Right lung (tissue), 5 donors: ENCODE data around the gene MEAF6. TPM values are rescaled to one million over a fixed set of nuclear protein-coding genes. Genes with fewer than 3 reads are reported as not detected.

ENCODE experiments used
- DNase-seq, 2 donors: peaks; one replicate each; pipeline ENCODE4 v3.0.0-alpha.2; 2013
- polyA plus RNA-seq, 5 donors: library from polyadenylated mRNA; unstranded; fragments of 120-200 nt; gene quantifications; one replicate each; pipeline versions ENCODE4 v1.2.1 to v1.2.3, GENCODE V29; 2013; ENCODE audit warnings: inconsistent platforms in 1 of 5, low replicate concordance in 1 of 5; ENCODE audit not compliant: insufficient read length in 5 of 5, insufficient read depth in 1 of 5

The MEAF6 gene
- polyA plus RNA-seq, 5 donors = 82.6 to 97.1 (median 89.7) TPM

GRCh38 chr1:37475380-37476086 is 39.0 kb downstream of the MEAF6 start:
- no peak for DNase-seq

GRCh38 chr1:37474697-37475379 is 39.7 kb downstream of the MEAF6 start:
- no peak for DNase-seq

GRCh38 chr1:37474046-37474696 is 40.4 kb downstream of the MEAF6 start, which contains the start of gene ZC3H12A:
TSS of gene ZC3H12A (plus strand) at chr1:37474580. CDS start at chr1:37475497, 917 bp downstream.
- peak; percentile 85 to 87 for DNase-seq

GRCh38 chr1:37473431-37474045 is 41.0 kb downstream of the MEAF6 start:
- no peak for DNase-seq

GRCh38 chr1:37472994-37473393 is 41.6 kb downstream of the MEAF6 start:
- no peak for DNase-seq

- DNase-seq = no peak
Measured at GRCh38 chr1:37472281-37472680, 42.3 kb downstream of the MEAF6 start.

GRCh38 chr1:37471345-37472231 is 43.0 kb downstream of the MEAF6 start:
- DNase-seq = peak in 1 of 2 donors; percentile 28

- DNase-seq = no peak
Measured at GRCh38 chr1:37469386-37469785, 45.2 kb downstream of the MEAF6 start.

- no peak for DNase-seq
Measured at GRCh38 chr1:37468037-37468436, 46.5 kb downstream of the MEAF6 start.

GRCh38 chr1:37465593-37466517 is 48.7 kb downstream of the MEAF6 start:
- DNase-seq = no peak

GRCh38 chr1:37464443-37464842 is 50.1 kb downstream of the MEAF6 start:
- no peak for DNase-seq

- no peak for DNase-seq
Measured at GRCh38 chr1:37461698-37462436, 52.7 kb downstream of the MEAF6 start.

GRCh38 chr1:37458551-37458950 is 56.0 kb downstream of the MEAF6 start:
- no peak for DNase-seq

GRCh38 chr1:37456614-37457013 is 58.0 kb downstream of the MEAF6 start:
- no peak for DNase-seq

- no peak for DNase-seq
Measured at GRCh38 chr1:37455516-37455915, 59.0 kb downstream of the MEAF6 start.

- no peak for DNase-seq
Measured at GRCh38 chr1:37453647-37454046, 60.9 kb downstream of the MEAF6 start.

GRCh38 chr1:37452416-37452815 is 62.1 kb downstream of the MEAF6 start:
- DNase-seq = no peak

GRCh38 chr1:37449936-37450335 is 64.6 kb downstream of the MEAF6 start:
- DNase-seq = no peak

- no peak for DNase-seq
Measured at GRCh38 chr1:37448691-37449417, 65.7 kb downstream of the MEAF6 start.
